Measurements from ENCODE around the gene FABP1. TPM values are rescaled to one million over a fixed set of nuclear protein-coding genes. Genes with fewer than 3 reads are reported as not detected.

FABP1 gene
- polyA plus RNA-seq, 5 donors, result 0.22 to 14.0 (median 3.2) TPM; not detected in 2

DNA sequence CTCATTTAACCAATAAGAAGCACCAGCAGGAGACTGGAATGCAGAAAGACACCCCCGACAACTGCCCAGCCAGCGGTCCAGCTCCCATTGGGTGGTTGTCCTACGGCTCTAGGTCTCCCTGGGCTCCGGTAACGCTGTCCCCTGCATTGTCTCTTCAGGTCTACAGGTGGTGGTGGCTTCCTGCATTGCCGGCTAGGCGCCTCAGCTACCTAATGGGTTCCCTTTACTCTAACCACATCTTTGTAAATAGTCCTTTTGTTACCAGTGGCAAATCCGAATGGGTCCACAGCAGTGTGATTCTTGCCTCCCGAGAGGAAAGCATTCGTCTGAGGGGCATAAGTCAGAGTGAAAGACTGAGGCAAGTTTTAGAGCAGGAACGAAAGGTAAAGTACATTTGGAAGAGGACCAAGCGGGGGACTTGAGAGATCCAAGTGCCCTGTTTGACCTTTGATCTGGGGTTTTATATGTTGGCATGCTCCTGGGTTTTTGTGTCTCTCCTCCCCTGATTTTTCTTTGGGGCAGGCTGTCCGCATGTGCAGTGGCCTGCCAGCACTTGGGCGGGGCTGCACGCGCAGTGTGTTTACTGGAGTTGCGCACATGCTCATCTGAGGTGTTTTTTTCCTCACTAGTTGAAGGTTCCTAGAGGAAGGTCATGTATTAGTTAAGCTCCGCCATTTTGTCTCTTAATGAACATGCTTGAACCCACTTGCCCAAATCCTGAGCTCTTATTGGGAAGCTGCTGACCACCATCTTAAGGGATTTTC lies 11.0 kb downstream of the FABP1 start:
- no peak for DNase-seq

DNA sequence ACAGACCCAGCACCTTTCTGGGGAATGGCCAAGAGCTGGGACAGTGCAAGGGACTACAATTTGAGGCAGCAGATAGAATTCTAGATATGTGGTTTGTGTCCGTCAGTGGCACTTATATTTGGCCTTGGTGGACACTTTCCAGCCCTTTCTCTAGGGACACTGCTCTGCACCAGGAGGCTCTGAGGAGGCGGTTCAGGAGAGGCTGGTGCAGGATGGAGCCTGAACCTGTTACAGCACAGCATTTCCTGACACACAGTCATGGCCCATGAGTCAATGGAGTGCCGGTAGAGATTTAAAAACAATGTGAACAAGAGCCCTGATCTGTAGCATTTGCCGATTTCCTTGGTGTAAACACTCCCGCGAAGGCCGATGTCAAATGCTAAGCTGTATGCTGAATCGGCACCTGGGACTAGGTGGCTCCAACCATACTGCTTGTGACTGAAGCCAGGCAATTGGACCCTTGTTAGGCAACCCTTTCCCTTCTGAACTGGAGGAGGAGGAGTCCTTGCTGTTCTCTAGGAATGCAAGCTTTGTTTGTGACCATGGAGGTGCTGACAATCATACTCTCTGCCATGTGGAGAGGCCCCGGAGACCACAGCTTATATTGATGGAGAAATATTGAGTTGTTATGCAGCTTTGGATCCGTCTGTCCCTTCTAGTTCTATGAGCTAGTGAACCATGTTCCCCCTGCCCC lies 11.9 kb downstream of the FABP1 start:
- no peak for DNase-seq

DNA sequence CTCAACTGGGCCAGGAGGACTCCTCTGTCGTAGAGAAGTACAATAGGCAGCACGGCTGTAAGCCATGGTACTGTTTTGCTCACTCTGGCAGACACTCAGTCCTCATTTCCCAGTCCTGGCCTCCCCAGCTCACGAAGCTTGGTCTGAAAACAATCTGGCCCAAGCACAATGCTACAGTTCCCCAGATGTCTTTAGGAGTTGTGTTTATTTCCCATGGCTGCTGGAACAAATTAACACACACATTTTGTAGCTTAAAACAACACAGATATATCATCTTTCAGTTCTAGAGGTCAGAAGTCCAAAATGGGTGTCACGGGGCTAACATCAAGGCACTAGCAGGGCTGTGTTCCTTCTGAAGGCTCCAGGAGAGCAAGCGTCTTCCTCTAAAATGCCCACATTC lies 13.0 kb downstream of the FABP1 start:
- DNase-seq, result no peak

DNA sequence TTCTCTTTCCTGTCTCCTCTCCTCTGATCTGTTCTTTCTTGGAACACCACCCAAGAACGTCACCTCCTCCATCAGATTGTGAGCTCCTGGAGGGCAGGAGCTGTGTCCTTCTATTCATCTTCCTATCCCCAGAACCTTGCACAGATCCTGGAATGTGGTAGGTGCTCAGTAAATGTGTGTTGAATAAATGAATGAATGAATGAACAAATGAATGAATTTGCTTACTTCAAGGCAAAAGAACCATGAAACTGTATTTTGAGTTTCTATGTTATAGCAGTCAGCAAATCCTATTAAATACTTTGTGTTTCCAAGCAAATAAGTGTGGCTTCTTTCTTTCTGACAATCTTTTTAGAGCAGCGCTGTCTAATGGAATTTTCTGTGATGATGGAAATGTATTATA lies 14.8 kb downstream of the FABP1 start:
- no peak for DNase-seq

DNA sequence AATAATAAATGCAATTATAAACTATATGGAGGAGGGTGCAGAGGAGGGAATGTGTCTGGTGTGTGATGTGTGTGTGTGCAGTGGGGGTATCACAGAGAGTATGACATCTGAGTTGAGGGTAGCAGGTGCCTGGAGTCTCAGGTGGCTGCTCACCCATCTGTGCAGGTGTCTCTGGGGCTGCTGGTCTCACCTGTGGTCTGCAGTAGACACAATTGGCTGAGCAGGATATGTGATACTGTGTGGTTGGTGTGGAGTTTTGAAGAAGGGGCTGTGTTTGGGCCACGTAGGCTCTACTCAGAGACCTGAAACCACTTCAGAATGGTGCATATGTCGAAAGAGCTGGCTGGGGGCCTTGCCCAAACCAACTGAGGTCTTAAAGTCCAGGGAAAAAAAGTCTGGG lies 17.0 kb downstream of the FABP1 start:
- no peak for DNase-seq

DNA sequence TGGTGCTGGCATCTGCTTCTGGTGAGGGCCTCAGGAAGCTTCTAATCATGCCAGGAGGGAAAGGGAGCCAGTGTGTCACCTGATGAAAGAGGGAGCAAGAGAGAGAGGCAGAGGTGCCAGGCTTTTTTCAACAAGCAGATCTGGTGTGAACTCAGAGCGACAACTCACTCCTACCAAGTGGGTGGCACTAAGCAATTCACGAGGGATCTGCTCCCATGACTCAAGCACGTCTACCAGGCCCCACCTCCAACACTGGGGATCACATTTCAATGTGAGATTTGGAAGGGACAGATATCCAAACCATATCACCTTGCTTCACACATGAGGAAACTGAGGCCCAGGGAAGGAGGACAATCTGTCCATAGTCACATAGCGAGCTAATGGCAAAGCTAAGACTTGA lies 19.1 kb downstream of the FABP1 start:
- DNase-seq, result no peak

DNA sequence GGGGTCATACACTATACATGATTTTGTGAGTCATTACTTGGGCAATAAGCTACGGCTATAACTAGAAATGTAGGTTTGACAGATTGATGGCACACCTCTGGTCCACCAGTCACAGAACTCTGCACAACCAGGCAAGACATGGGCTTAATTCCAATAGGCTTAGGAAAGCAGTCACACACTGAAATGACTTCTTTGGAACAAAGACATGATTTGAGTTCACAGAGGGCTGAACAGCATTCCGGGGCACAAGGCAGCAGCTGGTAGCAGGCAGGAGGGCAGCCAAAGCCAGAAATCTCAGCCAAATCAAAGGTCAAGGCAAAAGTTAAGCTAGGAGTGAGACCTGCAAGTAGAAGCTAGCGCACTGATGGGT lies 27.4 kb downstream of the FABP1 start:
- no peak for DNase-seq

DNA sequence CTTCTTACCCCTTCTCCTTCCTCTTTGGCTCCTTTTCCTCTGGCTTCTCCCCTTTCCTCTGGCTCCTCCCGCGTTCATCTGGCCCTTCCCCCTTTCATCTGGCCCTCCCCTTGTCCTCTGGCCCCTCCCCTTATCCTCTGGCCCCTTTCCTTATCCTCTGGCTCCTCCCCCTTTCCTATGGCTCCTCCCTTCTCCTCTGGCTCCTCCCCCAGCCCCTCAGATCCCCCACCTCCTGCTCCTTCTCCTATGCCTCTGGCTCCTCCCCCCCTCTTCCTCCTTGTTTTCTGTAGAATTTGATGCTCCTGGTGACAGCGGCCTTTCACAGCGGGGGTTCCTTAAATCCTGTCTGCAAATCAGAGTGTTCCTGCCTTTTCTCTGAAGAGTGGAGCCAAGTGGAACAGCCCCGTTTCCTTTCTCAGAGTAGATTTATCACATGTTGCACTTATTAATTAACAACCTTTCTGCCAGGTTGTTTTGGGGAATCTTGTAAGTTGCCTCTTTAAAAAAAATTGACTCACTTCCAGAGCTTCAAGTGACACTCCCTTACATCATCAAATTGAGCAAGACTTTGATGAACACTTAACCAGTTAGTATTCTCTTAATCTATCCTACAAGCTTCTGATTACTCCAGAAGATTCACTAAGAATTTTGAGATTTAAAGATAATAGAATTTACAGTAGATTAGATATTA lies 27.9 kb downstream of the FABP1 start:
- DNase-seq, result peak in 1 of 2 donors; percentile 11

DNA sequence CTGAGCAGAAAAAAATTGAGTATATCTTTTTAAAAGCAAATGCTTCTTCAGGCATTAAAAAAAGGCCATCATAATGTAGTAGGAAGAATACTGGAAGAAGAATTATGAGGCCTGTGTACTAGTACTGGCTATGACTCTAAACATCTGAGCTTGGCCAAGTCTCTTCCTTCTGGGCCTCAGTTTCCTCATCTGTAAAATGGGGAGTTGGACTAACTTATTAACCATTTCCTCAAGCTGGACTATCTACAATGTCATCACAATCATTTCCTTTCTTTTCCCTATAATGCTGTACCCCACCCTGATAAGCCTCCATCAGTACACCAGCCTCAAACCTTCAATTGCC lies 29.3 kb downstream of the FABP1 start:
- DNase-seq, result no peak

DNA sequence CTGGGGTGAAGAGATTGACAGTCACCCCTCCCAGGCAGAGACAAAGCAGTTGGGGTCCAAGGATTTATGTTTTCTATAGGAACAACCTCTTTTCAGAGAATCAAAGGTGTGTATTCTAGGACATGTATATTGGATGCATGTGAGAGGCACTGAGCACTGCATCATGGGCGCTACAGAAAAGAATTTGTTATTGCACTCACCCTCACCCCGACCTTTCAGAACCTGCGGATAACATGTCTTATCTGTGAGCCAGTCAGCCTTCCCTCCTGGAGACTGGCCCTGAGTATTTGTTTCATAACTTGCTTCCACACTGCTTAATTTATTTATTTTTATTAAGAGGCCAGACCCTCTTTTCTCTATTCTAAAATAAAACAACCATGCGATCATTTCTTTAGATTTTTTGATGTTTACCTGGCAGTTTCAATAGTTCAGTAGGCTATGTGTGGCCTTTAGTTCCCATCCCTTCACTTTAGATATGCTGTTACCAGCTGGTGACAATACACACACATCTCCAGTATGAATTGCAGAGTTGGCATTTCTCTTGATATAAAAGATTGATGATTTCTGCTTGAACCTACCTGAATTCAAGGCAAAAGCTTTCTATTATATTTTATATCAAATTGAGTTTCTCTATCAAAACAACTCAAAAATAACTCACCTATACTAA lies 29.8 kb downstream of the FABP1 start:
- DNase-seq, result no peak

DNA sequence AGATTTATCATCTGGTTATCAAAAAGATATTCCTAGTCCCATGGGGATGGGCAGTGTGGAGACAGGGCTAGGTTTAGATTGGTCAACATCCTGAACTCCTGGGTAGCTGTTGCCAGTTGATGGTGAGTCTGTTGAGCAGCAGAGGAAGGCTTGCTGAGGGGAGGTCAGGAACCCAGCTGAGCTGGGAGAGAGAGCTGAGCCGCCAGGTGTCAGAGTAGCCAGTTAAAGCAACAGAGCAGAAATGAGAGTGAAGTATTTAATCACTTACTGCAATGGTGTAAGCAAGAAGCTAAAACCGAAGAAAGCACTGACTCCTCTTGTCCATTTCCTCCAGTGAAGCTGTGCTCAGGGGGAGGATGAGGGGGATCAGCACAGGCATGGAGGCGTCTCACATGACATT lies 30.7 kb downstream of the FABP1 start:
- DNase-seq, result no peak

DNA sequence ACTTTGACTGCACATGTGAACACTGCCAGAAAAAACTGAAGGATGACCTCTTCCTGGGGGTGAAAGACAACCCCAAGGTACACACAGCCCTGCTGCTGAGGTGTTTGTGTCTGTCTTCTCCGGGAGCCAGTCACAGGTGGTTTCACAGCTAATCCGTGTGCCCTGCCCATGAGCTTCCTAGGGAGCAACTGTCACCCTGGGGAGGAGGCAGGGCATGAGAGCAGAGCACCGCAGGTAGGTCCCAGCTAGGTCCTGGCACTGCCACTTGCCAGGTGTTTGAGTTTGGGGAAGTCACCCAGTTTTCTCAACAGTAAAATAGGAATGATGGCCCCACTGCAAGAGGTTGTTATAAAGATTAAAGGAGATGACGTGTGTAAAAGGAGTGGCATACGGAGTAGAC lies 31.2 kb downstream of the FABP1 start:
- no peak for DNase-seq

DNA sequence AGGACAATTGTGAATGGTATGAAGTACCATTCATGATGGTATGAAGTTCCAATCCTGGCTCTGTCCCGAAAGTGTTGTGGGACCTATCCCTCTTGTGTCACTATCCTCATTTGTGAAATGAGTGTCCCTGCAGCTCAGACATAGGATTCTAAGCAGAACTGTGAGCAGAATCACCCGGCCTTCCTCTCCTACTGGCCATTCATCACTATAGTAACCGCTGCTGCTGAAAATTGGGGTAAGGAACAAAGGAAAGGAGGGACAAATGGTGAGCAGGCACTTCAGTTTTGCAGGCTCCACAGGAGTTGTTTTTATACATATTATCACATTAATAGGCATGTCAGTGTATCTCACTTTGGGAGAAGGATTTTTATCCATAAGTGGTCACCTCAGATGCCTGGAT lies 32.8 kb downstream of the FABP1 start:
- no peak for DNase-seq

DNA sequence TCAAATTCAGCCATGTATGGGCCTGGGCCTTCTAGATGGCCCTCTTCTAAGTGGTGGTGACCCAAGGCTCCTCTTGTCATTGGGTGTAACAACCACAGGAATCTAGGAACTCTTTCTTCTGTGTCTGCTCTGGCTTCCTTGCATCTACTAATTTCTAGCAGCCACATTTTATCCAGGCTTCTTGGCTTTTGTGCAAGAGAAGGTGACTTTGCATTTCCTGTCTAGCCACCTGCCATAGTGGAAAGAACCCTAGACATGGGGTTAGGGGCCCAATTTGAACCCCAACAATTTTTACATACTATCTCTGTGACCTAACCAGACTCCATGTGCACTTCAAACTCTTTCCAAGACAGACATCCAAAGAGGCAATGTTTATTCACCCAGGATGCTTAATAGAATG lies 35.1 kb downstream of the FABP1 start:
- DNase-seq, result no peak

DNA sequence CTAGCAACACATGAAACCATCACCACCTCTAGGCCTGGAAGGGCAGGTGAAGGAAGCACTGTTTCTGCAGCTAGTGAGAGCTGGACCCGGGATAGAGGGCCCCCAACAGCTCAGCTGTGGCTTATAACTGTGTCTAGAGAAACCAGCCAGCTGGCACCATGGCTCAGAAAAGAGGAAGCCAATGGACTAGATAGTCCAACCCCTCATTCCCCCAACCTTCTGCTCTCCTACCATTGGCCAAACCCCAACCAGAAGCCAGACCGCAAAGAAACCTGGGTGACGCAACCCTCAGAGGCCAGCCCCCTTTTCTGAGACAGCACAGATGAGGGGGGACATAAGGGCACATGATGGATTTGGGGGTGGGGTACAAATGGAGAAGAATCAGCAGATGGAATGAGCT lies 35.9 kb downstream of the FABP1 start:
- DNase-seq, result no peak

DNA sequence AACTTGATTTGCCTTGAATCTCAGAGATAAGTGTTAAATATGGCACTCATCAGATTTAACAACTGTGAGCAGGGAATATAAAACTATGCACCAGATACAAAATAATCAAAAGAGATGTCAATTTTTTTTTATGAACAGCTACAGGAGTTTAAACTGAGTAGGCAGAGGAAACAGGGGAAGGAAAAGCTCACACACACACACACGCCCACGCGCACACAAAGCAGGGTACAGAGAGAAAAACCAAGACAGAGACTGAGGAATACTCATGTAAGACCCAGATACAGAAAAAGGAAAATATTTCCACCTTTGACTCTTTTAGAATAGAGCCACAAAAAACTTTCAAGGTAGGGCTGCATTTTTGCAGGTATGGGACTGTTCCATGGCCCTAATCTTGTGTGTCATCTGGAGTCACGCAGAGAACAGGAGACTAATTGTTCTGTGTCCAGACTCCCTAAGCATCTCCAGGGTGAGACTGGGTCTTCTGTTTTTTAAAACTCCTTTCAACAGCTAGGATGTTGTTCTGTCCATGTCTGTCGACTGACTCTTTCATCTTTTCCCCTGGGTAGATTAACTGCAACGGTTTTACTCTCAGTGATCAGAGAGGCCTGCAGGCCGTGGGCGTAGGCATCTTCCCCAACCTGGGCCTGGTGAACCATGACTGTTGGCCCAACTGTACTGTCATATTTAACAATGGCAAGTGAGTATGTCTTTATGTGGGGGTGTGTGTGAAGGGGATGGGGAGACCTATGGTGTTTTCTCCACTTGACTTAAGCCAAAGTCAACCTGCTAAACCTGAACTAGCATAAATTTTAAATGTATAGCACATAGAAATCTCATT lies 37.2 kb downstream of the FABP1 start:
- no peak for DNase-seq

DNA sequence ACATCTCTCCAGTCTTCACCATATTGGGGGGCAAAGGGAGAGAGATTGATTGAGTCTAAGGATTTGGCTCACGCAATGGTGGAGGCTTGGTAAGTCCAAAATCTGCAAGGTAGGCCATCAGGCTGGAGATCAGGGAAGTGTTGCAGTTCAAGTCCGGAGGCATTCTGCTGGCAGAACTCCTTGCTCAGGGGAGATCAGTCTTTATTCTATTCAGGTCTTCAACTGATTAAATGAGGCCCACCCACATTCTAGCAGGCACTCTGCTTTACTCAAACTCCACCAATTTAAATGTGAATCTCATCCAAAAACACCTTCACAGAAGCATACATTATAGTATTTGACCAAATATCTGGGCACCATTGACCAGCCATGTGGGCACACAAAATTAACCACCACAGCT lies 38.9 kb downstream of the FABP1 start:
- no peak for DNase-seq

DNA sequence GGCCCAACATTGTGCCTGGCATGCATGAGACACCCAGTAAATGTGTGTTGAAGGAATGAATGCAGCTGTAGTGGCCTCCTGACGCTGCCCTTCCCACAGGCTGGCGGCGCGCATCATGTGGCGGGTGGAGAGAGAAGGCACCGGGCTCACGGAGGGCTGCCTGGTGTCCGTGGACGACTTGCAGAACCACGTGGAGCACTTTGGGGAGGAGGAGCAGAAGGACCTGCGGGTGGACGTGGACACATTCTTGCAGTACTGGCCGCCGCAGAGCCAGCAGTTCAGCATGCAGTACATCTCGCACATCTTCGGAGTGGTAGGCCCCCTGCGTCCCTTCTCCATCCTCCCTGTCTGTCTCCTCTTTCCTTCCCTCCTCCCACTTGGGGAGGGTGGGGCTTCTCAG lies 40.1 kb downstream of the FABP1 start:
- DNase-seq, result no peak

DNA sequence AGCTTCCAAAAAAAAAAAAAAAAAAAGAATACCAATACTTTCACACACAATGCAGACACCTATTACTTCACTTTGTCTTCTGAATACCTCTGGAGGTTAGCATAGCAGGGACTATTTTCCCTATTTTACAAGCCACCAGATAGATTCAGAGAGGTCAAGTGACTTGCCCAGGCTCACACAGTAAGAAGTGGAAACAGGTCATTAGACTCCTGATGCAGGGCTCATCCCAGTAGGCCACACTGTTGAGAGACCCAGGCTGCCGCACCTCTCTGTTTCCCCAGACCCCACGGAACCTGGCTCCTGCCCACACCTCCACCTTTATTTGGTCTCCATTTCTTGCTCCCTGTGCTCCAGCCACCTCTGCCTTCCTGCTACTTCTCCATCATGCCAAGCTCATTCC lies 40.8 kb downstream of the FABP1 start:
- DNase-seq, result no peak

DNA sequence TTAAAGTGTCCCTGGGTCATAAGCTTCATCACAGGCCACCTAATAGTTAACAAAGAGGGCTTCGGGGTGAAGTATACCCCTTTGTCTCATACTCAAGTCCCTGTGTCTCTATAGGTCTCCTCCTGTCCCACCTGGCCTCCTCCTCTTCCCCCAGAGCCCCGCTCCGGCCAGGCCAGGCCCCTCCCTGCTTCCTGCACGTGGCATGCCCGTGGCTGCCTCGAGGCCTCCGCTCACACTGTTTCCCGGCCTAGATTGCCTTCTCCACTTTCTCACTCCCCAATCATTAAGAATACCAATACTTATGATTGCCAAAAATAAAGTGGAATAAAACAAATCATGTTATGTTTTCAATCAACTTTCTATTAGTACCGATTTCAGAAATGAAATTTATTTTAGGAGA lies 41.5 kb downstream of the FABP1 start:
- no peak for DNase-seq

DNA sequence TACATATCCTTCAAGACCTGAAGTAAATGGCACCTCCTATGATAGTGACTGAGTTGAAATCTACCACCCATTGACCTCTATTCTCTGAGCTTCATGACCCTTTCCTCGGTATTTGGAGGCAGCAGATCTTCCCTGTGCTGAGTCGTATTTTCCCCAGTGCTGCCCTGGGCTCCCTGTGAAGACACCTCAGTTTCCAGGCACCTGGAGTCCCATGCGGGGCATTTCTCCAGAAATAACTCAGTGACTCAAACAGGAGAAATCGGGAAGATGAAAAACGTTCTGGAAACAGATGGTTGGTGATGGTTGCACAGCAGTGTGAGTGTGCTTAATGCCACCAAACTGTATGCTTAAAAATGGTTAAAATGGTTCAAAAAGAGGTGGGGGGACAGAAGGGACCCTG lies 42.3 kb downstream of the FABP1 start:
- DNase-seq, result no peak

DNA sequence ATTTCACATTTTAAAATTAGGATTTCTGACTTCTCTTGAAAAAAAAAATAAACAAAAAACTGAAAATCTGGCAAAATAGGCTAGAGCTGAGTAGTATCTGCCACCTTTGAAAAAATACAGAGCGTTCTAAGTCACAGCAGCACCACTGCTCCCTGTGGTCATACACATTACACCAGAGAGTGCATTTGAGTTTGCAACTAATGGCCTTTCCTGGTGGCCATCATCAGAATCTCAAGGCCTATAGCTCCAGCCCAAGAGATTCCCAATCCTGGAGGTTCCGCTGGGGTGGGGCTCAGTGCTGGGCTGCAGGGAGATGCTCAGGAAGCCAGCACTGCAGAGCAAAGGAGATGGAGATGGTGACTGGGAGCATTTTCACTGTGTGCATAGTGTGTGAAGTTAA lies 42.8 kb downstream of the FABP1 start:
- no peak for DNase-seq
